Measurements from ENCODE around the gene SUPV3L1.

Gene SUPV3L1

GRCh38 chr10:69217119-69217754 is 37.2 kb downstream of the SUPV3L1 start:
- peaks cover 0 to 2% of the 10 kb centered on the region in 2 donors for H3K27me3 ChIP-seq (ENCODE audit: control insufficient read depth in 1 of 2, insufficient read depth in 2 of 2, low read length in 2 of 2)
- no peak overlapping the region for H3K4me3 ChIP-seq (ENCODE audit: low read length in 2 of 2)
- no peaks in the 10 kb centered on the region for H3K4me1 ChIP-seq (ENCODE audit: control insufficient read depth, insufficient read depth, low read length)
- no peak overlapping the region for H3K9ac ChIP-seq (ENCODE audit: low read length in 2 of 2)
- H3K27ac ChIP-seq (ENCODE audit: low read length): no peak overlapping the region
- no peaks in the 10 kb centered on the region for H3K9me3 ChIP-seq (ENCODE audit: control insufficient read depth in 2 of 2, low read length in 2 of 2)
- H3K36me3 ChIP-seq (ENCODE audit: control insufficient read depth in 2 of 2, insufficient read depth in 2 of 2, low read length in 2 of 2): no peaks in the 10 kb centered on the region

DNA sequence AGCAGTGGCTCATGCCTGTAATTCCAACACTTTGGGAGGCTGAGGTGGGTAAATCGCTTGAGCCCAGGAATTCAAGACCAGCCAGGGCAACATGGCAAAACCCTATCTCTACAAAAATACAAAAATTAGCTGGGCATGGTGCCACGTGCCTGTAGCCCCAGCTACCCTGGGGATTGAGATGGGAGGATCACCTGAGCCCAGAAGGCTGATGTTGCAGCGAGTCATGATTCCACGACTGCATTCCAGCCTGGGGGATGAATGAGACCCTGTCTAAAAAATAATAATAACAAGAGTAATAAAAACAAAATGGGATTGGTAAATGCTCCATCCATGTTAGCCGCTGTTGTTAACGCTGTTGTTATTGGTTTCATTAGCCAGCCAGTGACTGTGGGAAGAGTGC is 38.8 kb downstream of the SUPV3L1 start:
- no peak overlapping the region for H3K9ac ChIP-seq (ENCODE audit: low read length in 2 of 2)
- no peaks in the 10 kb centered on the region for H3K36me3 ChIP-seq (ENCODE audit: control insufficient read depth in 2 of 2, insufficient read depth in 2 of 2, low read length in 2 of 2)
- no peaks in the 10 kb centered on the region for H3K4me1 ChIP-seq (ENCODE audit: control insufficient read depth, insufficient read depth, low read length)
- no peak overlapping the region for H3K4me3 ChIP-seq (ENCODE audit: low read length in 2 of 2)
- H3K27ac ChIP-seq (ENCODE audit: low read length): no peak overlapping the region
- peaks cover 0 to 2% of the 10 kb centered on the region in 2 donors for H3K27me3 ChIP-seq (ENCODE audit: control insufficient read depth in 1 of 2, insufficient read depth in 2 of 2, low read length in 2 of 2)
- H3K9me3 ChIP-seq (ENCODE audit: control insufficient read depth in 2 of 2, low read length in 2 of 2): no peaks in the 10 kb centered on the region

DNA sequence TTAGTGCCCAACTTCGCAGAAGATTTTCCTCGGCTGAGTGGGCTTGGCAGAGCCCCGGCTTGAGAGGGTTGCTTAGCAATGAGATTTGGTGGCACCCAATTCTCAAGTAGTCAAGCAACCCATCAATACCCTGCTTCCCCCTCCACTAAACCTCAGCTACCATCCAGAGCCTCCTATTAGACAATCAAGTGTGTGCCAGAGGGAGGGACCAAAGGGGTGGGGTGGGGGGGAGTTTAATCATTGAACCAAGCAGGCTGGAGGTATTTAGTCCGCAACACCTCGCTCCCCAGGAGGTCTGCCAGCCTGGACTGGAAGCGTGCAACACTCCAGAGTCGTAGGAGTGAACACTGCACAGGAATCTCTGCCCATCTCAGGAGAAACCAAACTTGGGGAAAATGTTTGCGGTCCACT is 40.0 kb downstream of the SUPV3L1 start, which contains the start of gene HKDC1:
HKDC1 (plus strand) TSS at position 292 of the 411 bp plus-strand sequence; CDS start at position 396, 104 bp downstream.
- no peak within 1 kb of the TSS for H3K9ac ChIP-seq (ENCODE audit: low read length in 2 of 2)
- no peak within 1 kb of the TSS for H3K27ac ChIP-seq (ENCODE audit: low read length)
- no peaks in the 10 kb centered on the region for H3K36me3 ChIP-seq (ENCODE audit: control insufficient read depth in 2 of 2, insufficient read depth in 2 of 2, low read length in 2 of 2)
- H3K4me1 ChIP-seq (ENCODE audit: control insufficient read depth, insufficient read depth, low read length): no peaks in the 10 kb centered on the region
- no peak within 1 kb of the TSS for H3K4me3 ChIP-seq (ENCODE audit: low read length in 2 of 2)
- peaks cover 0 to 2% of the 10 kb centered on the region in 2 donors for H3K27me3 ChIP-seq (ENCODE audit: control insufficient read depth in 1 of 2, insufficient read depth in 2 of 2, low read length in 2 of 2)
- H3K9me3 ChIP-seq (ENCODE audit: control insufficient read depth in 2 of 2, low read length in 2 of 2): no peaks in the 10 kb centered on the region

DNA sequence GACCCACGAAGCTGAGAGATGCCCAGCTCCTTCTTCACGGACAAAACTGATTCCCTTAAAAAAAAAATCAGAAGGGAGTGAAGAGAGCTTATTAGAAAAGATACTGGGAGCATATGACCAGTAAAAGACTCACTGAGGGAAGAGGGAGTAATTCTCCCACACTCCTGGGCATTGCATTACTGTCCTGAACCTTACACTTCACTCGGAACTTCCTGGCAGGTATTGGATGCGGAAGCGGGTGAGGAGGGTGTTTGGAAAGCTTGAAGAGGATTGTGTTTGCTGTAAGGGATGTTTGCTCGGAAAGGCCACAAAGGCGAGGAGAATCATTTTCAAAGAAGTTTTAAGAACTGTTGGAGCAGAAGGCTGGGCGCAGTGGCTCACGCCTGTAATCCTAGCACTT is 40.5 kb downstream of the SUPV3L1 start:
- Histone ChIP-seq H3K9me3 (ENCODE audit: control insufficient read depth in 2 of 2, low read length in 2 of 2) (no peaks in the 10 kb centered on the region), H3K9ac (ENCODE audit: low read length in 2 of 2) (no peak overlapping the region), H3K4me3 (ENCODE audit: low read length in 2 of 2) (no peak overlapping the region), H3K27me3 (ENCODE audit: control insufficient read depth in 1 of 2, insufficient read depth in 2 of 2, low read length in 2 of 2) (peaks cover 0 to 2% of the 10 kb centered on the region in 2 donors), H3K4me1 (ENCODE audit: control insufficient read depth, insufficient read depth, low read length) (no peaks in the 10 kb centered on the region), H3K27ac (ENCODE audit: low read length) (no peak overlapping the region), H3K36me3 (ENCODE audit: control insufficient read depth in 2 of 2, insufficient read depth in 2 of 2, low read length in 2 of 2) (no peaks in the 10 kb centered on the region)

DNA sequence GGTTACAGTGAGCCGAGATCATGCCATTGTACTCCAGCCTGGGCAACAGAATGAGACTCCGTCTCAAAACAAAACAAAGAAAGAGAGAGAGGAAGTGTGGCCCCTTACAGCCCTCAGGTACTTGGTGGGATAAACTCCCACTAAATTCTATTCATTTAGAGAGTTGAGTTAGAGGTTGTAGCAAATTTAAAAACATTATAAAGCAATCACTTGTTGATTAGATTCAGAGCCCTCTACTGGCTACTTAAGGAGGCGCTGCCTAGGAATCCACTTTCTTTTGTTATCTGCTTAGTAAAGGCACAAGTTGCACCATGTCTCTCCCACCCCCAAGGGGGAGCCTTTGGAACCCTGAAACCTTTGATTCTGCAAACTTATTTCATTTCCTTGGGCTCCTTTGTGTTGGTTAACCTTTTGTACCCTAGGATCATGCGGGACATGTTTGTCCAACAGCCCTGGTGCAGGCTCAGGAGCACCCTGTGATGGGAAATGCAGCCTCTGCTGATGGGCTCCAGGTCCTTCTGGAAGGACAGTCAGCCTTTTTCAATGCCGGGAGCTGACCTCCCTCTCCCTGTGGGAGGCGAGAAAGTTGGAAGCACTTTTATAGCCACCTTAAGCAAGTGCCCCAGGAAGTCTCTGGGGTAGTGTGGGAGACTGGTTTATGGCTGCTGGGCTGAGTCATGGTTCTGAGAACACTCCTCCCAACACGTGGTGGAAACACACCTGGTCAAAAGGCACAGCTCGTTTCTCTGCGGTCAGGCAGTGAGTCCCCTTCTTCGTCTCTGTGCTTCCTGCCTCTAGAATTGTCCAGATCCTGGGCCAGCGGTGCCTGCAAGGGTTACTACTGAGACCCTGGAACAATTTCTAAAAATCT is 42.4 kb downstream of the SUPV3L1 start:
- H3K36me3 ChIP-seq (ENCODE audit: control insufficient read depth in 2 of 2, insufficient read depth in 2 of 2, low read length in 2 of 2): no peaks in the 10 kb centered on the region
- no peaks in the 10 kb centered on the region for H3K9me3 ChIP-seq (ENCODE audit: control insufficient read depth in 2 of 2, low read length in 2 of 2)
- H3K4me1 ChIP-seq (ENCODE audit: control insufficient read depth, insufficient read depth, low read length): no peaks in the 10 kb centered on the region
- H3K4me3 ChIP-seq (ENCODE audit: low read length in 2 of 2): no peak overlapping the region
- H3K27me3 ChIP-seq (ENCODE audit: control insufficient read depth in 1 of 2, insufficient read depth in 2 of 2, low read length in 2 of 2): peaks cover 0 to 2% of the 10 kb centered on the region in 2 donors
- no peak overlapping the region for H3K27ac ChIP-seq (ENCODE audit: low read length)
- H3K9ac ChIP-seq (ENCODE audit: low read length in 2 of 2): no peak overlapping the region

DNA sequence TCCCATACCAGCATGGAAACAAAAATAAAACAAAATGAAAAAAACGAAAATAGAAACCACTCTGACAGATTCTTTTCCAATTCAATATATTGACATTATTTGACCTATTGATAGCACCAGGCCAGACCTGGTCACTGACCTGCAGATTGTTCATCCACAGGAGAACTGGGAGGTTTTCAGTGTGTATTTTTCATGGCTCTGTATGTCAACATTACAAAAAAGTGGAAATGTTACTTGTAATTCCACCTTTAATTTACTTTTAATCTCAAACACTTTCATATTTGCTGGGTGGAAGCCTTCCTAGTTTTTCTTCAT is 43.0 kb downstream of the SUPV3L1 start:
- no peak overlapping the region for H3K4me3 ChIP-seq (ENCODE audit: low read length in 2 of 2)
- H3K27ac ChIP-seq (ENCODE audit: low read length): no peak overlapping the region
- no peaks in the 10 kb centered on the region for H3K36me3 ChIP-seq (ENCODE audit: control insufficient read depth in 2 of 2, insufficient read depth in 2 of 2, low read length in 2 of 2)
- H3K27me3 ChIP-seq (ENCODE audit: control insufficient read depth in 1 of 2, insufficient read depth in 2 of 2, low read length in 2 of 2): peaks cover 0 to 3% of the 10 kb centered on the region in 2 donors
- H3K9me3 ChIP-seq (ENCODE audit: control insufficient read depth in 2 of 2, low read length in 2 of 2): no peaks in the 10 kb centered on the region
- no peaks in the 10 kb centered on the region for H3K4me1 ChIP-seq (ENCODE audit: control insufficient read depth, insufficient read depth, low read length)
- H3K9ac ChIP-seq (ENCODE audit: low read length in 2 of 2): no peak overlapping the region

GRCh38 chr10:69224862-69225657 is 45.0 kb downstream of the SUPV3L1 start:
- Histone ChIP-seq H3K4me1 (ENCODE audit: control insufficient read depth, insufficient read depth, low read length) (no peaks in the 10 kb centered on the region), H3K27me3 (ENCODE audit: control insufficient read depth in 1 of 2, insufficient read depth in 2 of 2, low read length in 2 of 2) (peaks cover 2 to 3% of the 10 kb centered on the region in 2 donors), H3K9ac (ENCODE audit: low read length in 2 of 2) (peak overlapping the region in 1 of 2 donors; percentile 13), H3K27ac (ENCODE audit: low read length) (no peak overlapping the region), H3K36me3 (ENCODE audit: control insufficient read depth in 2 of 2, insufficient read depth in 2 of 2, low read length in 2 of 2) (no peaks in the 10 kb centered on the region), H3K4me3 (ENCODE audit: low read length in 2 of 2) (no peak overlapping the region), H3K9me3 (ENCODE audit: control insufficient read depth in 2 of 2, low read length in 2 of 2) (no peaks in the 10 kb centered on the region)

DNA sequence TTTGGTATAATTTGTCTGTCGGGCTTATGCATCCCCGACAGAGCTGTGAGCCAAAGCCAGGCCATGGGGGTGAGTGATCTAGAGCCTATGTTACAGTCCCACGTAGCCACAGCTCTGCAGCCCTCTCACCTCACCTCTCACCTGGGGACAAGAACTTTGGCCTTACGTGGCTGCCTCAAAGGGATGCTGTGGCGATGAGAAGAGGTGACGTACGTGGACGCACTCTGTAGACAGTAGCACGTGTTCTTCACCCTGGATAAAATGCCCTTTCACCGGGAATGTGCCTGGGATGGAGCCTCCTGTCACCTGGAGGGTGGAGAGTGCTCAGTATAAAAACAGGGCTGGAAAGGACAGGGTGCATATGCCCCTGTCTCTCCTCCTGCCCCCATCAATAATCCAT is 45.6 kb downstream of the SUPV3L1 start:
- H3K9ac ChIP-seq (ENCODE audit: low read length in 2 of 2): no peak overlapping the region
- H3K36me3 ChIP-seq (ENCODE audit: control insufficient read depth in 2 of 2, insufficient read depth in 2 of 2, low read length in 2 of 2): no peaks in the 10 kb centered on the region
- no peak overlapping the region for H3K27ac ChIP-seq (ENCODE audit: low read length)
- H3K4me3 ChIP-seq (ENCODE audit: low read length in 2 of 2): no peak overlapping the region
- H3K9me3 ChIP-seq (ENCODE audit: control insufficient read depth in 2 of 2, low read length in 2 of 2): no peaks in the 10 kb centered on the region
- no peaks in the 10 kb centered on the region for H3K4me1 ChIP-seq (ENCODE audit: control insufficient read depth, insufficient read depth, low read length)
- H3K27me3 ChIP-seq (ENCODE audit: control insufficient read depth in 1 of 2, insufficient read depth in 2 of 2, low read length in 2 of 2): peaks cover 2 to 3% of the 10 kb centered on the region in 2 donors

DNA sequence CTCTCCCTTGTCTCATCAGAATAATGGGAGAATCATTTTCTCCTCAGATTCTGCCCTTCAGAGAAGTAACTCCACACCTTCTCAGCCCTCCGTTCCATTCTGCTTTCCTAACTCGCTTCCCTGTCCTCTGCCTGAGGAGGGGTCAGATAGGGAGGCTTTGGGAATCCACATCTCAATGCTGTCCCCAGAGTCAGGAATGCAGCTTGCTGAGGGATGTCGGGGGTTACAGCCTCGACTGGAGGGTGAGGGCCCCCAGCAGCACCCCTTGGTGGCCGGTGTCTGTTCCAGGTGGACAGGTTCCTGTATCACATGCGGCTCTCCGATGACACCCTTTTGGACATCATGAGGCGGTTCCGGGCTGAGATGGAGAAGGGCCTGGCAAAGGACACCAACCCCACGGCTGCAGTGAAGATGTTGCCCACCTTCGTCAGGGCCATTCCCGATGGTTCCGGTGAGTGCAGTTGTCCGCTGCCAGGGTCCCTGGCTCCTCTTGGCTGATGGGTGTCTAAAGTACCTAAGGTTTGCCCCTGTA is 47.0 kb downstream of the SUPV3L1 start:
- H3K27ac ChIP-seq (ENCODE audit: low read length): no peak overlapping the region
- H3K27me3 ChIP-seq (ENCODE audit: control insufficient read depth in 1 of 2, insufficient read depth in 2 of 2, low read length in 2 of 2): peaks cover 2 to 3% of the 10 kb centered on the region in 2 donors
- H3K4me1 ChIP-seq (ENCODE audit: control insufficient read depth, insufficient read depth, low read length): no peaks in the 10 kb centered on the region
- no peak overlapping the region for H3K4me3 ChIP-seq (ENCODE audit: low read length in 2 of 2)
- H3K36me3 ChIP-seq (ENCODE audit: control insufficient read depth in 2 of 2, insufficient read depth in 2 of 2, low read length in 2 of 2): no peaks in the 10 kb centered on the region
- H3K9me3 ChIP-seq (ENCODE audit: control insufficient read depth in 2 of 2, low read length in 2 of 2): no peaks in the 10 kb centered on the region
- no peak overlapping the region for H3K9ac ChIP-seq (ENCODE audit: low read length in 2 of 2)

DNA sequence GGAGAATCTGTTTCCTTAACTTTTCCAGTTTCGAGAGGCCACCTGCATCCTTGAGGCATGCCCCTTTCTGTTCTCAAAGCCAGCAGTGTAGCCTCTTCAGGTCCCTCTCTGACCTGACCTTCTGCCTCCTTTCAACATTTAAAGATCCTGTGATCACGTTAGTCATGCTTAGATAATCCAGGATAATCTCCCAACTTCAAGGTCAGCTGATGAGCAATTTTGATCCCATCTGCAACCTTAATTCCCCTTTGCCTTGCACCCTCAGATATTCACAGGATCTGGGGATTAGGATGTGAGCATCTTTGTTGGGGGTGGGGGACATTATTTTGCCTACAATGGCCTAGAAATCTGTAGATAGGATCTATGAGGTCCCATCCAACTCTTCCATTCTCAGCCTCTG is 48.1 kb downstream of the SUPV3L1 start:
- no peak overlapping the region for H3K27ac ChIP-seq (ENCODE audit: low read length)
- H3K27me3 ChIP-seq (ENCODE audit: control insufficient read depth in 1 of 2, insufficient read depth in 2 of 2, low read length in 2 of 2): peaks cover 2 to 3% of the 10 kb centered on the region in 2 donors
- H3K4me1 ChIP-seq (ENCODE audit: control insufficient read depth, insufficient read depth, low read length): no peaks in the 10 kb centered on the region
- no peak overlapping the region for H3K4me3 ChIP-seq (ENCODE audit: low read length in 2 of 2)
- H3K9ac ChIP-seq (ENCODE audit: low read length in 2 of 2): no peak overlapping the region
- H3K9me3 ChIP-seq (ENCODE audit: control insufficient read depth in 2 of 2, low read length in 2 of 2): no peaks in the 10 kb centered on the region
- no peaks in the 10 kb centered on the region for H3K36me3 ChIP-seq (ENCODE audit: control insufficient read depth in 2 of 2, insufficient read depth in 2 of 2, low read length in 2 of 2)

All from stomach smooth muscle (tissue), 2 donors.